GM23338 (cell line): Measurements from ENCODE around the gene RNU7-1. TPM values are rescaled to one million over a fixed set of nuclear protein-coding genes. Genes with fewer than 3 reads are reported as not detected.

Experiments
- ATAC-seq: fragments of 200-7000 bp; cut with Tn5 transposase; 3 replicates; pipeline ENCODE4 v1.9.1; 2020
- DNase-seq: peaks from one replicate; pipeline ENCODE4 v3.0.0-alpha.2; 2015; ENCODE audit warnings: low spot score
- H2AFZ ChIP-seq: fragments of 200-600 bp; sonication (generic); 2 replicates; pipeline ENCODE4 v1.8.0; 2016; ENCODE audit warnings: antibody characterized with exemption, mild to moderate bottlenecking, moderate library complexity
- H3F3A ChIP-seq: fragments of 200-600 bp; sonication (generic); replicated peaks from 2 replicates; pipeline ENCODE4 v1.8.0; 2017; ENCODE audit warnings: antibody characterized with exemption, mixed run types, low read depth
- H3K27ac ChIP-seq: fragments of 200-600 bp; sonication (generic); 2 replicates; pipeline ENCODE4 v1.6.1; 2016; ENCODE audit warnings: low read depth
- H3K27me3 ChIP-seq: fragments of 200-600 bp; sonication (generic); 2 replicates; pipeline ENCODE4 v1.8.0; 2016; ENCODE audit warnings: mild to moderate bottlenecking, mixed run types, moderate library complexity; ENCODE audit not compliant: insufficient read depth
- H3K36me3 ChIP-seq: fragments of 200-600 bp; sonication (generic); 2 replicates; pipeline ENCODE4 v1.8.0; 2016; ENCODE audit warnings: mild to moderate bottlenecking; ENCODE audit not compliant: insufficient read depth
- H3K4me1 ChIP-seq: fragments of 200-600 bp; sonication (generic); 2 replicates; pipeline ENCODE4 v1.8.0; 2016; ENCODE audit warnings: mild to moderate bottlenecking, moderate library complexity; ENCODE audit not compliant: insufficient read depth
- H3K4me2 ChIP-seq: fragments of 200-600 bp; sonication (generic); 2 replicates; pipeline ENCODE4 v1.7.1; 2017; ENCODE audit warnings: mixed run types
- H3K4me3 ChIP-seq: fragments of 200-600 bp; sonication (generic); 2 replicates; pipeline ENCODE4 v1.6.1; 2016; ENCODE audit warnings: mixed run types
- H3K79me2 ChIP-seq: fragments of 200-600 bp; sonication (generic); replicated peaks from 2 replicates; pipeline ENCODE4 v1.8.0; 2017; ENCODE audit warnings: mild to moderate bottlenecking; ENCODE audit not compliant: insufficient read depth
- H3K9me2 ChIP-seq: fragments of 200-600 bp; sonication (generic); 2 replicates; pipeline ENCODE4 v1.8.0; 2017; ENCODE audit not compliant: insufficient read depth
- H4K20me1 ChIP-seq: fragments of 200-600 bp; sonication (generic); replicated peaks from 2 replicates; pipeline ENCODE4 v1.8.0; 2017; ENCODE audit warnings: mild to moderate bottlenecking; ENCODE audit not compliant: insufficient read depth
- H3K27ac Mint-ChIP-seq: 2 replicates; pipeline ENCODE4 v1.8.0; 2020; ENCODE audit warnings: inconsistent platforms, mild to moderate bottlenecking, moderate library complexity, mixed read lengths
- H3K27me3 Mint-ChIP-seq: 3 replicates; pipeline ENCODE4 v1.8.0; 2022; ENCODE audit warnings: low read depth, mild to moderate bottlenecking, moderate library complexity, mixed read lengths, inconsistent platforms; ENCODE audit not compliant: insufficient read depth, poor library complexity
- H3K36me3 Mint-ChIP-seq: 3 replicates; pipeline ENCODE4 v1.8.0; 2021; ENCODE audit warnings: low read depth, mild to moderate bottlenecking, inconsistent platforms, moderate library complexity, mixed read lengths
- H3K4me1 Mint-ChIP-seq: 3 replicates; pipeline ENCODE4 v1.8.0; 2020; ENCODE audit warnings: mild to moderate bottlenecking, inconsistent platforms, mixed read lengths
- H3K4me3 Mint-ChIP-seq: 3 replicates; pipeline ENCODE4 v1.8.0; 2021; ENCODE audit warnings: moderate library complexity, mild to moderate bottlenecking, inconsistent platforms, mixed read lengths
- H3K9me3 Mint-ChIP-seq: 3 replicates; pipeline ENCODE4 v1.8.0; 2020; ENCODE audit warnings: moderate library complexity, mild to moderate bottlenecking, inconsistent platforms, mixed read lengths
- CREB1 ChIP-seq: fragments of 250-450 bp; sonication (Bioruptor Pico); IDR thresholded peaks from 2 replicates; pipeline ENCODE4 v1.5.0; 2020; ENCODE audit warnings: low read depth, mild to moderate bottlenecking, moderate library complexity
- CTCF ChIP-seq, 2 experiments: fragments of 200-600 bp in 1 of 2; sonication (generic) in 1 of 2; conservative IDR thresholded peaks; 2 replicates each; pipeline versions ENCODE4 v1.5.1 to v1.6.1; 2016 to 2017; ENCODE audit warnings: antibody characterized with exemption in 2 of 2, low read depth in 2 of 2, mild to moderate bottlenecking in 2 of 2, moderate library complexity in 1 of 2
- EZH2phosphoT487 ChIP-seq: fragments of 200-600 bp; sonication (generic); IDR thresholded peaks from one replicate; pipeline ENCODE4 v1.8.1; 2018; ENCODE audit warnings: antibody characterized with exemption; ENCODE audit not compliant: unreplicated experiment
- POLR2AphosphoS5 ChIP-seq: IDR thresholded peaks from 2 replicates; pipeline ENCODE4 v1.6.1; 2016; ENCODE audit warnings: antibody characterized with exemption, low read depth
- polyA plus RNA-seq: library from polyadenylated mRNA; unstranded; fragments of >200 nt; fragmentation: Nextera tagmentation; extraction: Ambion mirVana; gene quantifications from 2 replicates; pipeline ENCODE4 v1.2.1, GENCODE V29; 2016
- total RNA-seq: library from RNA; depleted of rRNA; stranded (reverse); fragments of >200 nt; shearing (Covaris generic); gene quantifications from 2 replicates; pipeline ENCODE4 v1.2.3, GENCODE V29; 2014

The RNU7-1 gene
- total and polyA plus RNA-seq, 2 experiments from 2014 or later = not detected

- Histone ChIP-seq H3K4me3 (peak overlapping the region; percentile 84), H3K27me3 (no peaks in the 10 kb centered on the region), H3K9me2 (no peaks in the 10 kb centered on the region), H2AFZ (no peak overlapping the region; the same call in 1 of the 2 replicates), H3K36me3 (no peaks in the 10 kb centered on the region; the same call in 1 of the 2 replicates), H3K27ac (peak overlapping the region; percentile 100), H3F3A (peaks cover 24% of the 10 kb centered on the region), H3K79me2 (peaks cover 30% of the 10 kb centered on the region), H3K4me2 (peak overlapping the region; percentile 86), H4K20me1 (peaks cover 10% of the 10 kb centered on the region), H3K4me1 (peaks cover 46% of the 10 kb centered on the region)
- H3K4me1 Mint-ChIP-seq = peaks cover 58% of the 10 kb centered on the region
- 0 out of 2 replicates have a peak, but pooled peaks have one; percentile 2 for TF ChIP-seq CREB1
- TF ChIP-seq EZH2phosphoT487 = no peak
- TF ChIP-seq POLR2AphosphoS5 = peak; percentile 73
- peaks cover 37% of the 10 kb centered on the region for H3K27me3 Mint-ChIP-seq
- peak; percentile 91 for DNase-seq
- H3K9me3 Mint-ChIP-seq = no peaks in the 10 kb centered on the region; the same call in 1 of the 3 replicates
- peaks cover 36% of the 10 kb centered on the region for H3K36me3 Mint-ChIP-seq
- peak; percentile 39 for ATAC-seq
- peak overlapping the region; percentile 97 for H3K27ac Mint-ChIP-seq
- H3K4me3 Mint-ChIP-seq = peak overlapping the region; percentile 81
Observed at GRCh38 chr12:6925540-6926279, 17.9 kb upstream of the RNU7-1 start.

- peaks cover 48% of the 10 kb centered on the region for H3K79me2 ChIP-seq
- peaks cover 14% of the 10 kb centered on the region for H4K20me1 ChIP-seq
- peak within 1 kb of the TSS; percentile 100 for H3K27ac ChIP-seq
- DNase-seq (peak; percentile 97), ATAC-seq (peak; percentile 12)
- no peaks in the 10 kb centered on the region; the same call in 1 of the 3 replicates for H3K9me3 Mint-ChIP-seq
- H3K4me2 ChIP-seq = peak within 1 kb of the TSS; percentile 99
- H3K27me3 Mint-ChIP-seq = peaks cover 37% of the 10 kb centered on the region
- H3K4me3 Mint-ChIP-seq = peak within 1 kb of the TSS; percentile 97
- H3K27ac Mint-ChIP-seq = peak within 1 kb of the TSS; percentile 97
- peak within 1 kb of the TSS; percentile 47; the same call in 1 of the 2 replicates for H2AFZ ChIP-seq
- H3K9me2 ChIP-seq = no peaks in the 10 kb centered on the region
- H3K36me3 ChIP-seq = no peaks in the 10 kb centered on the region
- peak within 1 kb of the TSS; percentile 97 for H3K4me3 ChIP-seq
- peak; percentile 45 for TF ChIP-seq POLR2AphosphoS5
- TF ChIP-seq CREB1 = 0 out of 2 replicates have a peak, but pooled peaks have one; percentile 29
- no peak for TF ChIP-seq CTCF (conservative IDR thresholded peaks at IDR 0.05; ENCODE audit: low read depth in 2 of 2)
- H3K4me1 Mint-ChIP-seq = peaks cover 62% of the 10 kb centered on the region
- H3K27me3 ChIP-seq = no peaks in the 10 kb centered on the region
- peaks cover 28% of the 10 kb centered on the region for H3K36me3 Mint-ChIP-seq
- peaks cover 32% of the 10 kb centered on the region for H3F3A ChIP-seq
- peaks cover 51% of the 10 kb centered on the region for H3K4me1 ChIP-seq
Observed at GRCh38 chr12:6927379-6928021, 16.1 kb upstream of the RNU7-1 start, which contains the start of gene ATN1. ATN1 (plus strand) TSS chr12:6927959; CDS start chr12:6934002, 6,043 bp downstream.
